Endothelial cell of umbilical vein (primary cell): ENCODE measurements around the gene IL4R. TPM values are rescaled to one million over a fixed set of nuclear protein-coding genes. Genes with fewer than 3 reads are reported as not detected.

Experiments
- BruUV-seq: library from RNA; stranded (reverse); fragments of 400-500 nt; replicated peaks from 2 replicates; lab custom pipeline; 2021; lab: Mats Ljungman, UMichigan
- CTCF ChIA-PET: fragments of 300-600, 350-600 bp; sonication (Branson Sonifier 250); formaldehyde crosslinking; loops from one replicate; lab custom pipeline; 2021; ENCODE audit warnings: antibody characterized with exemption, inconsistent platforms; lab: Charles Lee
- POLR2A ChIA-PET: fragments of 300-600, 350-600 bp; sonication (Branson Sonifier 250); formaldehyde crosslinking; loops from one replicate; lab custom pipeline; 2021; ENCODE audit warnings: antibody characterized with exemption, inconsistent platforms; lab: Charles Lee
- DNase-seq: peaks from one replicate; pipeline ENCODE4 v3.0.0-alpha.2; 2011; ENCODE audit warnings: low read depth, low spot score
- FAIRE-seq: peaks from 2 replicates; lab custom pipeline; 2011; peaks lifted over from hg19 to GRCh38; lab: Jason Lieb, UNC
- H2AFZ ChIP-seq: 2 replicates; pipeline ENCODE4 v1.6.0; 2012; ENCODE audit warnings: low read depth, low read length, control low read depth, inconsistent platforms
- H3K27ac ChIP-seq: 2 replicates; pipeline ENCODE4 v1.5.1; 2011; ENCODE audit warnings: low read depth, mild to moderate bottlenecking, control low read depth, low read length, moderate library complexity; ENCODE audit not compliant: insufficient read depth
- H3K27me3 ChIP-seq, 2 experiments: 2 replicates each; pipeline versions ENCODE4 v1.6.0 to v1.6.1; 2011; ENCODE audit warnings: low read length in 2 of 2, mixed read lengths in 1 of 2; ENCODE audit not compliant: control insufficient read depth in 2 of 2, insufficient read depth in 2 of 2
- H3K36me3 ChIP-seq, 2 experiments: 2 replicates in 1 of 2; 3 replicates in 1 of 2; pipeline ENCODE4 v1.5.1; 2011; ENCODE audit warnings: low read length in 2 of 2, mild to moderate bottlenecking in 1 of 2, moderate library complexity in 1 of 2; ENCODE audit not compliant: control insufficient read depth in 2 of 2, insufficient read depth in 2 of 2; ENCODE audit errors: extremely low read depth in 1 of 2
- H3K4me1 ChIP-seq: 3 replicates; pipeline ENCODE4 v1.5.1; 2011; ENCODE audit warnings: mild to moderate bottlenecking, low read length; ENCODE audit not compliant: control insufficient read depth, insufficient read depth; ENCODE audit errors: extremely low read depth
- H3K4me2 ChIP-seq: 2 replicates; pipeline ENCODE4 v1.6.1; 2011; ENCODE audit warnings: low read length, control low read depth, mixed read lengths; ENCODE audit not compliant: insufficient read depth
- H3K4me3 ChIP-seq, 3 experiments: fragments of 200-600 bp in 1 of 3; sonication (generic), shearing (Covaris generic) in 1 of 3; replicated peaks in 1 of 3; 2 replicates each; pipeline ENCODE4 v1.5.1; 2011 to 2016; ENCODE audit warnings: control low read depth in 3 of 3, low read length in 3 of 3, mild to moderate bottlenecking in 2 of 3, inconsistent platforms in 1 of 3, low read depth in 1 of 3, moderate library complexity in 1 of 3; ENCODE audit not compliant: insufficient read depth in 1 of 3
- H3K79me2 ChIP-seq: 2 replicates; pipeline ENCODE4 v1.6.0; 2012; ENCODE audit warnings: low read length, inconsistent platforms; ENCODE audit not compliant: control insufficient read depth, insufficient read depth
- H3K9ac ChIP-seq: replicated peaks from 2 replicates; pipeline ENCODE3; 2011; ENCODE audit warnings: low read length, control low read depth; ENCODE audit not compliant: insufficient read depth; ENCODE audit errors: extremely low read depth
- H3K9me1 ChIP-seq: replicated peaks from 3 replicates; pipeline ENCODE4 v1.6.0; 2011; ENCODE audit warnings: mild to moderate bottlenecking, low read length; ENCODE audit not compliant: control insufficient read depth, insufficient read depth; ENCODE audit errors: extremely low read depth
- H3K9me3 ChIP-seq: replicated peaks from 2 replicates; pipeline ENCODE4 v1.5.1; 2012; ENCODE audit warnings: low read length, inconsistent platforms; ENCODE audit not compliant: control insufficient read depth, insufficient read depth
- H4K20me1 ChIP-seq: replicated peaks from 2 replicates; pipeline ENCODE3; 2011; ENCODE audit warnings: mild to moderate bottlenecking, low read length; ENCODE audit not compliant: control insufficient read depth, insufficient read depth; ENCODE audit errors: extremely low read depth
- EZH2 ChIP-seq: IDR thresholded peaks from 2 replicates; pipeline ENCODE4 v1.6.1; 2012; ENCODE audit warnings: borderline replicate concordance, low read depth, mild to moderate bottlenecking, moderate library complexity, low read length, inconsistent platforms; ENCODE audit not compliant: severe bottlenecking
- FOS ChIP-seq: IDR thresholded peaks from 2 replicates; pipeline ENCODE4 v1.6.1; 2011; ENCODE audit warnings: mild to moderate bottlenecking, low read length, moderate library complexity, borderline replicate concordance; ENCODE audit not compliant: insufficient read depth
- GATA2 ChIP-seq: IDR thresholded peaks from 2 replicates; pipeline ENCODE4 v1.7.0; 2011; ENCODE audit warnings: low read depth, mild to moderate bottlenecking, moderate library complexity, mixed read lengths, low read length; ENCODE audit not compliant: insufficient read length, insufficient read depth
- JUN ChIP-seq: IDR thresholded peaks from 2 replicates; pipeline ENCODE4 v1.6.1; 2011; ENCODE audit warnings: borderline replicate concordance, low read depth; ENCODE audit not compliant: insufficient read length, insufficient read depth
- MYC ChIP-seq: IDR thresholded peaks from one replicate; pipeline ENCODE4 v1.6.1; 2011; ENCODE audit warnings: mild to moderate bottlenecking, low read depth, low read length
- POLR2A ChIP-seq: IDR thresholded peaks from 2 replicates; pipeline ENCODE4 v1.6.1; 2012; ENCODE audit warnings: low read depth, mild to moderate bottlenecking, control low read depth, low read length
- POLR2AphosphoS5 ChIP-seq: IDR thresholded peaks from 2 replicates; pipeline ENCODE4 v1.6.1; 2012; ENCODE audit warnings: low read depth, mild to moderate bottlenecking, control low read depth, low read length, moderate library complexity; ENCODE audit not compliant: insufficient read depth
- dilution Hi-C: fragments of 300-500 bp; cut with MboI; formaldehyde crosslinking; loops from one replicate; pipeline ENCODE4 v1.15.0; 2019; ENCODE audit warnings: low sequenced_read_pairs; ENCODE audit not compliant: extremely low pct_ligation_motif_present
- intact Hi-C: fragments of 100-400 bp; cut with micrococcal nuclease; formaldehyde crosslinking; loops from one replicate; pipeline ENCODE4 v1.10.0; 2022
- polyA plus RNA-seq, 4 experiments: library from polyadenylated mRNA; depleted of rRNA in 3 of 4; stranded (reverse) in 3 of 4; unstranded in 1 of 4; fragments of >200 nt; gene quantifications; 2 replicates each; pipeline versions ENCODE4 v1.2.1 to v1.2.3, GENCODE V29; 2011 to 2012; ENCODE audit warnings: missing spikeins in 1 of 4
- total RNA-seq: library from RNA; stranded (reverse); gene quantifications from 2 replicates; pipeline ENCODE4 v1.2.3, GENCODE V29; 2021
- TF ChIP-seq, protein P1 (sequence below), 2 donors: IDR thresholded peaks; 1 replicate in 1 of 2; 2 replicates in 1 of 2; pipeline ENCODE4 v1.5.1; 2011; ENCODE audit warnings: low read length in 2 of 2, mild to moderate bottlenecking in 2 of 2, moderate library complexity in 2 of 2, control low read depth in 1 of 2, inconsistent platforms in 1 of 2, low read depth in 1 of 2; ENCODE audit not compliant: insufficient read depth in 1 of 2; ENCODE audit errors: extremely low read depth in 1 of 2
- TF ChIP-seq, protein P2 (sequence below): IDR thresholded peaks from 2 replicates; pipeline ENCODE4 v1.6.1; 2011; ENCODE audit not compliant: insufficient read depth, insufficient read length

Gene IL4R
- total and polyA plus RNA-seq, 2 donors (not counting 3 experiments of a cell fraction or from before 2014, with no cell fraction given) = 138 to 139 TPM

DNA sequence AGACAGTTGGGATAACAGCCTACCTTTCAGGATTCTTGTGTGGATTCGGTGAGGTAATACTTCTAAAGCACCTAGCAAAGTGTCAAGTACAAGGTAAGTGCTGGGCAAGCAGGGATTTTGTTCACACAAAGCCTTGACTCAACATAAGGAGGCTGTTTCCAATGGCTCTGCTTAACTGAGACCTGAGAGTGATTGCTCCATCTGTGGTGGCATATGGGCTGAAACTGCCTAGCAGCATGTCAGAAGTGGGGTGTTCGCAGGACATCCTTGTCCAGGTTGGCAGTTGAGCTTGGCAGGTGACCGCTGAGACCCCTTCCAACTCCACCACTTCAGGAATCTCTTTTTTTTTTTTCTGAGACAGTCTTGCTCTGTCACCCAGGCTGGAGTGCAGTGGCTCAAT is 19.8 kb downstream of the IL4R start:
- Histone ChIP-seq H3K9me1 (no peaks in the 10 kb centered on the region), H3K4me2 (no peak overlapping the region), H3K27ac (peak overlapping the region; percentile 84), H3K9ac (no peak overlapping the region), H4K20me1 (no peaks in the 10 kb centered on the region), H3K9me3 (no peaks in the 10 kb centered on the region), H3K36me3 (peaks cover 13 to 19% of the 10 kb centered on the region in 2 experiments), H3K4me1 (peaks cover 45% of the 10 kb centered on the region), H3K4me3 (no peak overlapping the region), H2AFZ (no peak overlapping the region), H3K27me3 (no peaks in the 10 kb centered on the region), H3K79me2 (peaks cover 67% of the 10 kb centered on the region)
- no TSS peak for BruUV-seq
- DNase-seq (no peak), FAIRE-seq (no peak)
- intact Hi-C loops = loop anchor here (5.0 kb wide), 1 partner anchor 34 kb away; no protein-coding TSS in a partner anchor
- TF ChIP-seq EZH2 = no peak
- TF ChIP-seq GATA2 = no peak
- ChIA-PET POLR2A (no interaction called here), CTCF (no interaction called here)
- dilution Hi-C loops = no loop called here

DNA sequence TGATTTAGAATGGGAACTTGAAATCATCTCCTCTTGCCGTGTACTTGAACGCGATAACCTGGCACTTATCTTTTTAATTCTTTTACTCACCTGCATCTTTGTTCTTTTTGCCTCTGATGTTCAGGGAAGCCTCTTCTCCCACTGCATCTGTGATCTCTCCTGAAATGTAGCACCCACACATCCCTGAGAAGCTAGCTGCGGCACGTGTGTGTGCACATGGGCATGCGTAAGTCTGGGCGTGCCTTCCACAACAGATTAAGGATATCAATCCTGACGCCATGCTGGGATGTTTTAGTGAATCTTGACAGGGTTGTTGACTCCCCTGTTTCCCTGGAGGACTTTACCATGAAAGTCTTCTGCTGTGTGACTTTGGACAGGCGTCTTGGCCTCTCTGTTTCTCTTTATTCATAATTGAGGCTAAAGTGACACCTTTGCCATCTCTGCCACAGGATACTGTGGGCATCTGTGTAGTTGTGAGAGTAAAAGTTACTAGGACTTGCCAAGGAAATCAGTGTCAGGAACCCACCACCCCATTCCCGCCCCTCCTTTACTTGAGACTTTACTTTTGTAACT is 20.5 kb downstream of the IL4R start:
- Histone ChIP-seq H2AFZ (no peak overlapping the region), H3K27ac (no peak overlapping the region), H3K9ac (no peak overlapping the region), H4K20me1 (no peaks in the 10 kb centered on the region), H3K9me3 (no peaks in the 10 kb centered on the region), H3K9me1 (no peaks in the 10 kb centered on the region), H3K27me3 (no peaks in the 10 kb centered on the region), H3K4me1 (peaks cover 45% of the 10 kb centered on the region), H3K36me3 (peaks cover 16 to 20% of the 10 kb centered on the region in 2 experiments), H3K79me2 (peaks cover 64% of the 10 kb centered on the region), H3K4me3 (no peak overlapping the region), H3K4me2 (no peak overlapping the region)
- ChIA-PET POLR2A (no interaction called here), CTCF (interaction anchor here (1.0 kb wide), 1 partner anchor 21 kb away, joined by 5 read pairs; no protein-coding TSS in a partner anchor)
- BruUV-seq = no TSS peak
- DNase-seq (no peak), FAIRE-seq (no peak)
- no peak for TF ChIP-seq FOS
- TF ChIP-seq, protein P1, sequence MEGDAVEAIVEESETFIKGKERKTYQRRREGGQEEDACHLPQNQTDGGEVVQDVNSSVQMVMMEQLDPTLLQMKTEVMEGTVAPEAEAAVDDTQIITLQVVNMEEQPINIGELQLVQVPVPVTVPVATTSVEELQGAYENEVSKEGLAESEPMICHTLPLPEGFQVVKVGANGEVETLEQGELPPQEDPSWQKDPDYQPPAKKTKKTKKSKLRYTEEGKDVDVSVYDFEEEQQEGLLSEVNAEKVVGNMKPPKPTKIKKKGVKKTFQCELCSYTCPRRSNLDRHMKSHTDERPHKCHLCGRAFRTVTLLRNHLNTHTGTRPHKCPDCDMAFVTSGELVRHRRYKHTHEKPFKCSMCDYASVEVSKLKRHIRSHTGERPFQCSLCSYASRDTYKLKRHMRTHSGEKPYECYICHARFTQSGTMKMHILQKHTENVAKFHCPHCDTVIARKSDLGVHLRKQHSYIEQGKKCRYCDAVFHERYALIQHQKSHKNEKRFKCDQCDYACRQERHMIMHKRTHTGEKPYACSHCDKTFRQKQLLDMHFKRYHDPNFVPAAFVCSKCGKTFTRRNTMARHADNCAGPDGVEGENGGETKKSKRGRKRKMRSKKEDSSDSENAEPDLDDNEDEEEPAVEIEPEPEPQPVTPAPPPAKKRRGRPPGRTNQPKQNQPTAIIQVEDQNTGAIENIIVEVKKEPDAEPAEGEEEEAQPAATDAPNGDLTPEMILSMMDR (IDR thresholded peaks at IDR 0.05; ENCODE audit: extremely low read depth in 1 of 2, insufficient read depth in 1 of 2, low read depth in 1 of 2, low read length in 2 of 2) = no peak
- TF ChIP-seq, protein P2, sequence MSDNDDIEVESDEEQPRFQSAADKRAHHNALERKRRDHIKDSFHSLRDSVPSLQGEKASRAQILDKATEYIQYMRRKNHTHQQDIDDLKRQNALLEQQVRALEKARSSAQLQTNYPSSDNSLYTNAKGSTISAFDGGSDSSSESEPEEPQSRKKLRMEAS = no peak
- no peak for TF ChIP-seq POLR2AphosphoS5
- TF ChIP-seq EZH2 = no peak
- no peak for TF ChIP-seq GATA2
- no peak for TF ChIP-seq MYC
- TF ChIP-seq POLR2A = no peak
- TF ChIP-seq JUN = no peak
- intact Hi-C loops (loop anchor here (5.0 kb wide), 1 partner anchor 33 kb away; no protein-coding TSS in a partner anchor), dilution Hi-C loops (no loop called here)
